ENCODE data around the gene SAYSD1.

SAYSD1 gene

GRCh38 chr6:39080246-39080875 lies 34.6 kb downstream of the SAYSD1 start:
- no peaks in the 10 kb centered on the region for H3K9me3 ChIP-seq (ENCODE audit: insufficient read depth, low read length)
- no peaks in the 10 kb centered on the region for H3K36me3 ChIP-seq (replicated peaks; ENCODE audit: low read depth, low read length)
- no peaks in the 10 kb centered on the region for H4K20me1 ChIP-seq (ENCODE audit: insufficient read depth, low read length)
- H2AFZ ChIP-seq (ENCODE audit: low read depth, low read length), result no peak overlapping the region
- H3K79me2 ChIP-seq (ENCODE audit: low read length), result no peaks in the 10 kb centered on the region
- H3K9ac ChIP-seq (ENCODE audit: low read length), result no peak overlapping the region
- TF ChIP-seq EZH2phosphoT487 (IDR thresholded peaks at IDR 0.05; ENCODE audit: low read depth) (no peak), CTCF (IDR thresholded peaks at IDR 0.05; ENCODE audit: low read depth, low read length) (no peak)
- peaks cover 24% of the 10 kb centered on the region for H3K4me1 ChIP-seq (ENCODE audit: low read length)
- H3K27ac ChIP-seq (ENCODE audit: low read length), result no peak overlapping the region
- H3K4me2 ChIP-seq (ENCODE audit: low read length), result no peak overlapping the region
- peaks cover 8% of the 10 kb centered on the region for H3K27me3 ChIP-seq (ENCODE audit: low read depth, low read length)
- H3K4me3 ChIP-seq (ENCODE audit: low read length), result no peak overlapping the region

- Histone ChIP-seq H2AFZ (ENCODE audit: low read depth, low read length) (no peak overlapping the region), H3K4me1 (ENCODE audit: low read length) (peaks cover 24% of the 10 kb centered on the region), H4K20me1 (ENCODE audit: insufficient read depth, low read length) (no peaks in the 10 kb centered on the region), H3K27me3 (ENCODE audit: low read depth, low read length) (peaks cover 3% of the 10 kb centered on the region; the same call in 1 of the 2 replicates), H3K9me3 (ENCODE audit: insufficient read depth, low read length) (no peaks in the 10 kb centered on the region), H3K79me2 (ENCODE audit: low read length) (no peaks in the 10 kb centered on the region), H3K36me3 (replicated peaks; ENCODE audit: low read depth, low read length) (no peaks in the 10 kb centered on the region), H3K4me3 (ENCODE audit: low read length) (no peak overlapping the region), H3K9ac (ENCODE audit: low read length) (no peak overlapping the region), H3K4me2 (ENCODE audit: low read length) (no peak overlapping the region), H3K27ac (ENCODE audit: low read length) (no peak overlapping the region)
- TF ChIP-seq EZH2phosphoT487 (IDR thresholded peaks at IDR 0.05; ENCODE audit: low read depth) (no peak), CTCF (IDR thresholded peaks at IDR 0.05; ENCODE audit: low read depth, low read length) (no peak)
Observed at GRCh38 chr6:39079197-39080125, 35.5 kb downstream of the SAYSD1 start.

GRCh38 chr6:39078695-39079094 lies 36.3 kb downstream of the SAYSD1 start:
- TF ChIP-seq CTCF (IDR thresholded peaks at IDR 0.05; ENCODE audit: low read depth, low read length) (no peak), EZH2phosphoT487 (IDR thresholded peaks at IDR 0.05; ENCODE audit: low read depth) (no peak)
- Histone ChIP-seq H3K27ac (ENCODE audit: low read length) (no peak overlapping the region), H3K4me1 (ENCODE audit: low read length) (peaks cover 23% of the 10 kb centered on the region), H3K9ac (ENCODE audit: low read length) (no peak overlapping the region), H2AFZ (ENCODE audit: low read depth, low read length) (no peak overlapping the region), H3K4me3 (ENCODE audit: low read length) (no peak overlapping the region), H3K36me3 (replicated peaks; ENCODE audit: low read depth, low read length) (no peaks in the 10 kb centered on the region), H3K9me3 (ENCODE audit: insufficient read depth, low read length) (no peaks in the 10 kb centered on the region), H4K20me1 (ENCODE audit: insufficient read depth, low read length) (no peaks in the 10 kb centered on the region), H3K27me3 (ENCODE audit: low read depth, low read length) (peaks cover 3% of the 10 kb centered on the region; the same call in 1 of the 2 replicates), H3K4me2 (ENCODE audit: low read length) (no peak overlapping the region), H3K79me2 (ENCODE audit: low read length) (no peaks in the 10 kb centered on the region)

GRCh38 chr6:39077882-39078594 lies 36.9 kb downstream of the SAYSD1 start:
- TF ChIP-seq EZH2phosphoT487 (IDR thresholded peaks at IDR 0.05; ENCODE audit: low read depth), result no peak
- no peak for TF ChIP-seq CTCF (IDR thresholded peaks at IDR 0.05; ENCODE audit: low read depth, low read length)

More at GRCh38 chr6:39077882-39078594, 36.9 kb downstream of the SAYSD1 start:
- H3K4me2 ChIP-seq (ENCODE audit: low read length), result no peak overlapping the region
- H3K9me3 ChIP-seq (ENCODE audit: insufficient read depth, low read length), result no peaks in the 10 kb centered on the region
- H4K20me1 ChIP-seq (ENCODE audit: insufficient read depth, low read length), result no peaks in the 10 kb centered on the region
- H3K79me2 ChIP-seq (ENCODE audit: low read length), result no peaks in the 10 kb centered on the region
- H3K4me1 ChIP-seq (ENCODE audit: low read length), result peaks cover 16% of the 10 kb centered on the region
- H3K4me3 ChIP-seq (ENCODE audit: low read length), result no peak overlapping the region
- no peak overlapping the region for H2AFZ ChIP-seq (ENCODE audit: low read depth, low read length)
- H3K9ac ChIP-seq (ENCODE audit: low read length), result no peak overlapping the region
- no peaks in the 10 kb centered on the region for H3K36me3 ChIP-seq (replicated peaks; ENCODE audit: low read depth, low read length)
- peaks cover 3% of the 10 kb centered on the region; the same call in 1 of the 2 replicates for H3K27me3 ChIP-seq (ENCODE audit: low read depth, low read length)
- no peak overlapping the region for H3K27ac ChIP-seq (ENCODE audit: low read length)
